GM04503 (cell line): ENCODE measurements around the gene FLT3.
A peak's percentile ranks its signal among the peaks of the same experiment; 100 is the strongest.
"Not testable (repeated sequence)": the region's sequence is repeated elsewhere in the genome, so short reads cannot be mapped to it uniquely, and the experiment has no call there.

Experiments
- DNase-seq: peaks from one replicate; pipeline ENCODE4 v3.0.0-alpha.2; 2012; ENCODE audit warnings: low read depth

Gene FLT3

GRCh38 chr13:28100150-28101121 is at the start of gene FLT3:
TSS of gene FLT3 (minus strand) at chr13:28100576. CDS start at chr13:28100510, 66 bp downstream.
- no peak for DNase-seq

GRCh38 chr13:28147495-28147894 is 47.1 kb upstream of the FLT3 start:
- DNase-seq: no peak

GRCh38 chr13:28145049-28145448 is 44.7 kb upstream of the FLT3 start:
- no peak for DNase-seq

DNA sequence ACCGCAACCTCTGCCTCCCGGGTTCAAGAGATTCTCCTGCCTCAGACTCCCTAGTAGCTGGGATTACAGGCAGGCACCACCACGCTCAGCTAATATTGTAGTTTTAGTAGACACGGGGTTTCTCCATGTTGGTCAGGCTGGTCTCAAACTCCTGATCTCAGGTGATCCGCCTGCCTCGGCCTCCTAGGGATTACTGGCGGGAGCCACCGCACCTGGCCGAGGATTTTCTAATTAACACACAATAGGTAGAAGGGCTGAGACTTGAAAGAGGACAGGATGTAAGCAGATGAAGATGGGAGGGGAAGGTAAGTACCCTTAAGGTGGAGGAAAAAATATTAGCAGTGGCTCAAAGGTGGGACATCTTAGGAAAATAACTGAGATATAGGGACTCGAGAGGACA is 41.2 kb upstream of the FLT3 start:
- DNase-seq: not testable (repeated sequence)

DNA sequence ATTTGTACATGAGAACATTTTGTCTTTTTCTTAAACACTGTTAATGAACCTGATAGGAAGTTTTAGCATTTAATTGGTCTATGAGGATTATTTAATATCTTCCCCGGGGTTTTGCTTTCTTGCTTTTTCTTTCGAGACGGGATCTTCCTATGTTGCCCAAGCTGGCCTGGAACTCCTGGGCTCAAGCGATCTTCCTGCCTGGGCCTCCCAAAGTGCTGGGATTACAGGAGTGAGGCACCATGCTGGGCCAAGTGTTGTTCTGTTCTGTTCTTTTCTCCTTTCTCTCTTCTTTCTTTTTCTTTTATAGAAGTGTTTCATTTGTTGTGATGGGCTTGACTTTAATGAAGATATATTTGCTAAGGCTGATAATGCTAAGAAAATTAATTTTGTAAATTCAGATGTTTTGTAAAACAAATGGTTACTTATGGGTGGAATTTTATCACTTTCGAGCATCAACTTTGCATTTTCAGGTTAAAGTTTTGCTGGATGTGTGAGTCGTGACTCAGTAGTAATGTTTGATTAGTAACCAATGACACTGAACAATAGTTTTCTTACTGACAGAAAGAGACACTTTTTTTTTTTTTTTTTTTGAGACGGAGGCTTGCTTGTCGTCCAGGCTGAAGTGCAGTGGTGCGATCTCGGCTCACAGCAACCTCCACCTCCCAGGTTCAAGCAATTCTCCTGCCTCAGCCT is 40.2 kb upstream of the FLT3 start:
- no peak for DNase-seq

- DNase-seq: peak; percentile 39
Observed at GRCh38 chr13:28138756-28139470, 38.5 kb upstream of the FLT3 start.

DNA sequence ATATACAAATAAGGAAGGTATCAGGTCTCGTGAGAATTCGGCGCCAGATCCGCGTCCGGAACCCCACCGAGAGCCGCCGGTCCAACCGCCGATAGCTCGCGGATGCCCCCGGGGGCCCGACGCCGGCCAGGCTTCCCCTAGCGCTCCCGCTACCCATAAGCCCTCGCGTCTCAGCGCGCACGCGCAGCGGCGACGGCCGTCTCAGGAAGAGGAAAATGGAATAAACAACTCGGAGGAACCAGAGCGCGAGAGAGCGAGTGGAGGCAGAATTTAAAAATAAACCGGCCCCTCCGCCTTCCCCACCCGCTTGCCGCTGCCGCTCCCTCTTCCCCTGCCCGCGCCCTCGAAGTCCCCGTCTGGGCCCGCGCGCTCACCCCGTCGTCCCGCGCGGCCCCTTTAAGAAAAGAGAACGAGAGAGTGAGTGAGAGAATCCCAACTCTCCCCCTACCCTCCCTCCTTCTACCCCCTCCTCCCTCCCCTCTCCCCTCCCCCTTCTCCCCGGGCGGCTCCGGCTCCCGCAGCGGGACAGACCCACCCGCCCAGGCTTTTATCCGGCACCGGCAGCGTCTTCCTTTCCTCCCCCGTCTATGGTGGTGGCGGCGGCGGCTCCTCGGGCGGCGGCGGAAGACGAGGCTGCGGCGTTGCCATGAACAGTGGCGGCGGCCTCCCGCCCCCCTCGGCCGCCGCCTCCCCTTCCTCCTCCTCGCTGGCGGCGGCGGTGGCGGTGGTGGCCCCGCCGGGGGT is 37.8 kb upstream of the FLT3 start, which contains the start of gene PAN3:
TSS of gene PAN3 (plus strand) at position 534 of the 744 bp plus-strand sequence. CDS start at position 647, 113 bp downstream.
- DNase-seq: peak; percentile 36

GRCh38 chr13:28137596-28137995 is 37.2 kb upstream of the FLT3 start:
- no peak for DNase-seq

- DNase-seq: no peak
Observed at GRCh38 chr13:28136916-28137315, 36.5 kb upstream of the FLT3 start.

DNA sequence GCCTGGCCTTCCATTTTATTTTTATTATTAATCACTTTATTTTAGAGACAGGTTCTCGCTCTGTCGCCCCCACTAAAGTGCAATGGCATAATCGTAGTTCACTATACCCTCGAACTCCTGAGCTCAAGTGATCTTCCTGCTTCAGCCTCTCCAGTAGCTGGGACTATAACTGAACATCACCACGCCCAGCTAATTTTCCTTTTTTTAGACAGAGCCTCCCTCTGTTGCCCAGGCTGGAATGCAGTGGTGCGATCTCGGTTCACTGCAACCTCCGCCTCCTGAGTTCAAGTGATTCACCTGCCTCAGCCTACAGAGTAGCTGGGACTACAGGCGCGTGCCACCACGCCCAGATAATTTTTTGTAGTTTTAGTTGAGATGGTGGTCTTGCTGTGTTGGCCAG is 31.3 kb upstream of the FLT3 start:
- DNase-seq: no peak

GRCh38 chr13:28129911-28130693 is 29.7 kb upstream of the FLT3 start:
- no peak for DNase-seq

- no peak for DNase-seq
Observed at GRCh38 chr13:28128926-28129325, 28.6 kb upstream of the FLT3 start.

DNA sequence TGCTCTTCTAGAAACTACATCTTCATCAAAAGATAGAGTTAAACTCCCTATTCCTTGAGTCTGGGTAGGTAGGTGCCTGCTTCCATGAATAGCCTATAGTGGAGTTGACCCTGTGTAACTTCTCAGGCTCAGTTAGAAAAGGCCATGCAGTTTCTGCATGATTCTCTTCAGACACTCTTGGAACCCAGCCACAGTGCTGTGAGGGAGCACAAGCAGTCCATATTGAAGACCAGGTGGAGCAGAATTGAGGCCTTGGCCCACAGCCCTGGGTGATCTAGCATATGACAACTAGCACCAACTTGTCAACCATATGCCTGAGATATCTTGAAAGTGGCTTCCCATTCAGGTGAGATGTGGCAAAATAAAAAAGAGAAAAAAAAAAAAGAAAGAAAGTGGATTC is 27.7 kb upstream of the FLT3 start:
- DNase-seq: no peak

GRCh38 chr13:28121224-28121623 is 20.8 kb upstream of the FLT3 start:
- DNase-seq: no peak

DNA sequence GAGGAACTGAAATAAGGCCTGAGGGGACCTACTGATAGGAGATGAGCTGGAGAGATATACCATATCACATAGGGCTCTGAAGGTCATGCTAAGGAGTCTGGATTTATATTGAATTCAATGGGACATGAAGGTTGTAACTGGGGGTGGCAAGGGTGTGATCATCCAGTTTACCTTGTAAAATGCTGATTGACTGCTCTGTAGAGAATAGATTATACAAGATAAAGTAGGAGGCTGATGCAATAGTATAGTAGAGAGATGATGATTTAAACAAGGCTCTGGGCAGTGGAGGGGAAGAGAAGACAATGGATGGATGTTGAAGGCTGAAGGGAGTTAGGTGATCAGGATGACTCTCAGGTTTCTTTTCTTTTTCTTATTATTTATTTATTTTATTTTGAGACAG is 19.9 kb upstream of the FLT3 start:
- no peak for DNase-seq

DNA sequence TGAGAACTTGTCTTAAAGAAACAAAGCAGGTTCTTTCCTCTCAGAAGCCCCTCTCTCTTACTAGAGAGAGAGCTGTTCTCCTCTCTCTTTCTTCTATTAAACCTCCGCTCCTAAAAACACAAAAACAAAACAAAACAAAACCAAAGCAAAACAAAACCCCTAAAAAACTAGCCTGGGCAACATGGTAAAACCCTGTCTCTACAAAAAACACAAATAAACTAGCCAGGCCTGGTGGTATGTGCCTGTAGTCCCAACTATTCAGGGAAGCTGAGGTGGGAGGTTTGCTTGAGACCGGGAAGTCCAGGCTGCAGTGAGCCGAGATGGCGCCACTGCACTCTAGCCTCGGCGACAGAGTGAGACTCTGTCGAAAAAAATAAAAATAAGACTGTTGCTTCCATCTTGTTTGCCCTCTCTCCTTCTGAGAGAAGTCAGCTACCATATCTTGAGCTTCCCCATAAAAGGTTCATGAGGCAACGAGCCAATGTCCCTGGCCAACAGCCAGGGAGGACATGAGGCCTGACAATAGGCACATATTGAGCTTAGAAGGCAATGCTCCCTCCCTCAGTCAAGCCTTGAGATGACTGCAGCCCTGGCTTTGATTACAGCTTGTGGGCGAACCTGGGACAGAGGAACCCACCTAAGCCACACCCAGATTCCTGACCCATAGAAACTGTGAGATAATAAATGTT is 17.5 kb upstream of the FLT3 start:
- DNase-seq: no peak

DNA sequence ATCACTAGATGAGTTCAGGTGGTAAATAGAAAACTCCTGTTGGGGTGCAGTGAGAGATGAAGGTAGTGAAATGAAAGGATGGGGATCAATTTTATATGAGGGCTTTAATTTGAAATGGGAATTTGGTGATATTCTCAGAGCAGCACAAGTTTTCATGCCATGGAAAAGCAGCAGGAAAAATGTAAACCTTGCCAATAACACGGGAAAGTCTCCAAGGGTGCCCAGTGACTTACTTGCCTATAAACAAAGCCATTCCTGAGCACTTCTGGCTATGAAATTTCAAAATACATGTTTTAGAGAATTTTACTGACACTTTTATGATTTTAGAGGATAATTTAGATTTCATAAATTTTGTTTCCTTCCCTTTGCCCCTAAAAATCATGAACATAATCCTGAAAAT is 16.4 kb upstream of the FLT3 start:
- no peak for DNase-seq

DNA sequence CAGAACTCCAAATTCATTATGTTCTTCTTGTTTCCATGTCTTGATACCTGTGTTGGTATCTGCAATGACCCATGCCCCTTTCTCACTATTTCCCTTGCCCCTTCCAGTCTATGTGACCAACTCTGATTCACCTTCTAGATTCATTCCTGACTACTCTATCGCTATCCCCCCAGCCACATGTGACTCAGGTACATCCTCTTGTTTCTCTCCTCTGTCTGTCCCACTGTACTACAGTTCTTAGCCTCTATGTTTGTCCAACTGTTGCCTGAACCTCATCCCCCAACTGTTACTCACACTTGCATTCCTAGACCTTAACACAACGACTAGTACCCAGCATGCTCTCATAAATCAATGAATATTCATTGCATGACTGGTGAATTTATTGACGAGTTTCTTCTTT is 10.0 kb upstream of the FLT3 start:
- DNase-seq: no peak

DNA sequence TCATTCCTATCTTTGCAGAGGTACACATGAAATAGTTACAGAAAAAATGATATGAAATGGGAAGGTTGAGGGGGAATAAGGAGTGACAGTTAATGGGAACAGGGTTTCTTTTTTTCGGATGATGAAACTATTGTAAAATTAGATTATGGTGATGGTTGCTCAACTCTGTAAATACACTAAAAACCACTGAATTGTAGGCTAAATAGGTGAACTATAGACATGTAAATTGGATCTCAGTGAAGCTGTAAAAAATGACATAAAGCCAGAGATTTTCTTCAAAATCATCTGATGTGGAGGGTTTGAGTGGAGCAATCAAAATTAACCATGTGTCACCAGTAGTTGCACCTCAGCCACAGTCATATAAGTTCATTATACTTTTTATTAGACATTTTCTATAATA is 6.6 kb upstream of the FLT3 start:
- no peak for DNase-seq

GRCh38 chr13:28101886-28102285 is 1.5 kb upstream of the FLT3 start:
- DNase-seq: not testable (repeated sequence)
